SW 1271 (cell line): ENCODE data around the gene AUTS2.

Experiments used
- DNase-seq, 2 experiments: peaks; one replicate each; lab custom pipeline; 2025; lab: John Stamatoyannopoulos, UW

AUTS2 gene

GRCh38 chr7:69687739-69688433 is 89.6 kb downstream of the AUTS2 start:
- DNase-seq, result no peak

- DNase-seq, result no peak
Observed at GRCh38 chr7:69690329-69690728, 92.1 kb downstream of the AUTS2 start.

GRCh38 chr7:69691327-69691726 is 93.1 kb downstream of the AUTS2 start:
- no peak for DNase-seq

- DNase-seq, result no peak
Observed at GRCh38 chr7:69691734-69692133, 93.5 kb downstream of the AUTS2 start.

- DNase-seq, result no peak
Observed at GRCh38 chr7:69692611-69693010, 94.3 kb downstream of the AUTS2 start.

GRCh38 chr7:69693042-69693441 is 94.8 kb downstream of the AUTS2 start:
- no peak for DNase-seq

GRCh38 chr7:69696054-69696591 is 97.8 kb downstream of the AUTS2 start:
- DNase-seq, result no peak

- no peak for DNase-seq
Observed at GRCh38 chr7:69696686-69697685, 98.7 kb downstream of the AUTS2 start.

- DNase-seq, result no peak
Observed at GRCh38 chr7:69698109-69698825, 100.0 kb downstream of the AUTS2 start.

GRCh38 chr7:69699931-69700330 is 101.7 kb downstream of the AUTS2 start:
- no peak for DNase-seq

- no peak for DNase-seq
Observed at GRCh38 chr7:69700331-69700730, 102.1 kb downstream of the AUTS2 start.

- no peak for DNase-seq
Observed at GRCh38 chr7:69701288-69701687, 103.0 kb downstream of the AUTS2 start.

- DNase-seq, result no peak
Observed at GRCh38 chr7:69702357-69702756, 104.1 kb downstream of the AUTS2 start.

GRCh38 chr7:69703099-69703498 is 104.8 kb downstream of the AUTS2 start:
- no peak for DNase-seq

GRCh38 chr7:69706070-69706469 is 107.8 kb downstream of the AUTS2 start:
- DNase-seq, result no peak

GRCh38 chr7:69708857-69709256 is 110.6 kb downstream of the AUTS2 start:
- no peak for DNase-seq

- DNase-seq, result no peak
Observed at GRCh38 chr7:69710768-69711438, 112.6 kb downstream of the AUTS2 start.

- no peak for DNase-seq
Observed at GRCh38 chr7:69714886-69715576, 116.8 kb downstream of the AUTS2 start.

GRCh38 chr7:69717221-69717620 is 118.9 kb downstream of the AUTS2 start:
- no peak for DNase-seq

- no peak for DNase-seq
Observed at GRCh38 chr7:69719717-69720116, 121.4 kb downstream of the AUTS2 start.

- DNase-seq, result no peak
Observed at GRCh38 chr7:69722843-69723242, 124.6 kb downstream of the AUTS2 start.
